GM19240 (cell line): Measurements from ENCODE around the gene SLC44A3.
"Not testable (repeated sequence)": the region's sequence is repeated elsewhere in the genome, so short reads cannot be mapped to it uniquely, and the experiment has no call there.

Experiments
- DNase-seq: peaks from one replicate; pipeline ENCODE4 v3.0.0; 2011; ENCODE audit warnings: low spot score; ENCODE audit not compliant: insufficient read length

SLC44A3 gene

DNA sequence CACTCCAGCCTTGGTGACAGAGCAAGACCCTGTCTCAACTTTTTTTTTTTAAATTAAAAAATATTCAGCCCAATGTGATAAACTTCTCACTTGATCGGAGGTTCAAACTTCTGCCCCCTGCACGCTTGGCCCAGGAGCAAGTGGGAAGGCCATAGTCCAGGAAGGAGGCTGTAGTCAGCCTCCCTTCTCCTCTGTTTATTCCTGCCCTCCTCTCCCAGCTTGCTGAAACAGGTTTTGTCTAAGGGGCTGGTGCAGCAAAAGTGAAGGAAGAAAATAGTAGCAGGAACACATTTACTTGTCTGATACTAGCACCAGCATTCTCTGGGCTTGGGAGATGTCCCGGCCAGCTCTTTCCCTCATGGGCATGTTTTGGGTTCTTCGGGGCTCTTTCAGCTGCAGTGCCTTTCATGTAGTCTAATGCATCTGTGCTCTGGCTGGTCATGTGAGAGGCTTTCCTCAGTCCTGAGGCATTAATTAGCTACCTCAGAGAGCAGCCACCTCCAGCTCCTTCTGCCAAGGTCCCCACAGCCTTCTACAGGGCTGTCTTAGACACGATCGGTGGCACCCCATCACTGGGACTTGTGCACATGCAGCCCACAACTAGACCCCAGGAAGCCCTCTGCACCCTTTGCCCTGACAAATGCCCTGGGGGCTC lies 12.9 kb downstream of the SLC44A3 start:
- no peak for DNase-seq

DNA sequence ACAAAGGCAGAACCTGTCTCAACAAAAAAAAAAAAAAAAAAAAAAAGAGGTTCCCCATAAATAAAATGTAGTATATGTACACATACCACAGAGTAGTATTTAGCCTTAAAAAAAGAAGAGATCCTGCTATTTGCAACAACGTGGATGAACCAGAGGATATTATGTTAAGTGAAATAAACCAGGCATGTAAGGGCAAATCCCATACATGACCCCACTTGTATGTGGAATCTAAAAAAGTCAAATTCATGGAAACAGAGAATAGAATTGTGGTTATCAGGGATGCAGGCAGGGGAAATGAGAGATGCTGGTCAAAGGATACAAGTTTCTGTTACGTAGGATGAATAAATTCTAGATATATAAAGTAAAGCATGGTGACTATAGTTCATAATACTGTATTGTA lies 16.7 kb downstream of the SLC44A3 start:
- DNase-seq = no peak

DNA sequence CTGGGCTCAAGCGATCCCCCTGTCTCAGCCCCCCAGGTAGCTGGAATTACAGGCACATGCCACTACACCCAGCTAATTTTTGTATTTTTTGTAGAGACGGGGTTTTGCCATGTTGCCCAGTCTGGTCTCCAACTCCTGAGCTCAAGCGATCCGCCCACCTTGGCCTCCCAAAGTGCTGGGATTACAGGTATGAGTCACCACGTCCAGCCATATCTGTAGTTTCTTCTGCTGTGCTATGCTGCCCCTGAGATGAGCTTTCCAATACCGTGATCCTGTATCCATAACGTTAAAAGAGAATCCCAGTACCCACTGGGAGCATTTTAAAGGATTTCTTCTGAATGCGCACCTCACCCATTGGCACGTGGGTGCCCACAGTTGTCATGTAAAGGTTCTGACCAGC lies 20.2 kb downstream of the SLC44A3 start:
- not testable (repeated sequence) for DNase-seq

DNA sequence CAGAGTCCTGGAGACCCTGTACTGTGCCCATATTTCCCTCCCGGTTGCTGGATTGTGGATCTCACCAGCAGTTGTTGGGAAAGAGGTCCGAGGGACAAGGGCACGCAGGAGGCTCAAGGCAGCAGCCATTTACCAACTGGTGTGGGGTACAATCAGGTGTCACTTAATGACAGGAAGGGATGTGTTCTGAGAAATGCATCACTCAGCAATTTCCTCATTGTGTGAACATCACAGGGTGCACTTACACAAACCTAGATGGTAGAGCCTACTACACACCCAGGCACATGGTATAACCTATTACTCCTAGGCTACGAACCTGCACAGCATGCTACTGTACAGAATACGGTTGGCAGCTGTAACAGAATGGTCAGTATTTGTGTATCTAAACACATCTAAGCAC lies 20.7 kb downstream of the SLC44A3 start:
- no peak for DNase-seq

DNA sequence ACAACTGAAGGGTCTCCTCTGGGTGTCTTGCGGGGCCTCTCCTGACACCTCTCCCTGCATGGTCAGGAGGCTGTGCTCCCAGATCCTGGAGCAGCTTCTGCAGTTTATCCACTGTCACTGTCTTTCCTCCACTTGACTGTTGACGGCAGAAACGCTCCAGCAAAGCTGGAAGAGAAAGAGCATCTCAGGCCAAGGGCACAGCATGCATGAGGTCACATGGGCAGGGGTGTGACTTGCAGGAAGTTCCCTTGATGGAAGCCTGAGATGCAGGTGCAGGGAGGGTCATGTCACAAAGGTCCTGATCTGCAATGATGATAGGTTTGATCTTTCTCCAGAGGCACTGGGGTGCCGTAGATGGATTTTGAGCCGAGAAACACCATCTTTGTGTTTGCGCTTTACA lies 23.3 kb downstream of the SLC44A3 start:
- DNase-seq = no peak

DNA sequence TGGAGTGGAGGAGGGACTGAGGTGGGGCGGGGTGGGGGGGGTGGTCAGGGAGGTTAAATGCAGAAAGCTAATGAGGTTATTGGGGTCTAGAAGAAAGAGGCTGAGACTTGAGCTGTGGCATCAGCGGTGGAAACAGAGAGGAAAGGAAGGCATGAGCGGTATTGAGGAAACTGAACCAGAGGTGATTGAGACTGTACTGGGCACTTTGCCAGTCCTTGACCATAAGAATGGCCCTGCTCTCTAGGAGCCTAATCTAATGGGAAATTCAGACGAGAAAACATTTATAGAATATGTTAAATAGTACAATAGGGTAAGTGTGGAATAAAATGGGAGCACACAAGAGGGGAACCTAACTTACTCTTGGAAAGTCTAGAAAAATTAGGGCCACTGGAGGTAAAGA lies 23.7 kb downstream of the SLC44A3 start:
- DNase-seq = no peak

DNA sequence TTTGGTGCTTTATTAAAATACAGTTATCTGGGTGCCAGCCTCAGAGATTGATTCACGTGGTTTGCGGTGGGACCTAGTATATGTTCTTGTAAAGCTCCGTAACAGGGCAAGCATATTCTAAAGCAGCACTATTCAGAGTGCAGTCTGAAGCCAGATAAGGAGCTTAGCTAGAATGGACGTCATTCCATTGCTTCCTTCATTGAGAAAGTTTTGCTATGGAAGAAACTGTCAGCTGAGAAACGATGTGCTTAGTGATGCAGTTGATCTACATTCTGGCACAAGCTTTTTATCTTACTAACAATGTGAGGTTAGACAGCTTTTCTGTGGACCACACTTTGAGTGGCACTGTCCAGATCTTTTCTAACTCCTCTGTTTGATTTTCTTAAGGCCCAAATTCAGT lies 26.2 kb downstream of the SLC44A3 start:
- no peak for DNase-seq

DNA sequence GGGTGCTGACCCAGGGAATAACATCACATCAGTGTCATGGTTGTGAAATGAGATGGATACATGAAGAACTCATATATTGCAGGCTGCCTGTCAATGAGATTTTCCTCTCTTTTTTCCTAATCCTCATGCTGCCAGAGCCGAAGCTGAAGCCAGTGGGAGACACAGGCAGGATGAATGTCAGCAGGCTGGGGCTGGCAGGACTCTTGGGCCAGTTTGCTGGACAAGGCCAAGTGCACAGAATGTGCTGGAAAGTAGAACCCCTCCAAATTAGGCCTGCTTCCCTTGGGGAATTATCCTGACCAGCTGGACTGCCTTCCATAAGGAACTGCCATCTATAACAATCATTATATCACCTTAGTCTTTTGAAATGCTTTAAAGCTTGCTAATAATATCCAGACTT lies 31.4 kb downstream of the SLC44A3 start:
- no peak for DNase-seq

DNA sequence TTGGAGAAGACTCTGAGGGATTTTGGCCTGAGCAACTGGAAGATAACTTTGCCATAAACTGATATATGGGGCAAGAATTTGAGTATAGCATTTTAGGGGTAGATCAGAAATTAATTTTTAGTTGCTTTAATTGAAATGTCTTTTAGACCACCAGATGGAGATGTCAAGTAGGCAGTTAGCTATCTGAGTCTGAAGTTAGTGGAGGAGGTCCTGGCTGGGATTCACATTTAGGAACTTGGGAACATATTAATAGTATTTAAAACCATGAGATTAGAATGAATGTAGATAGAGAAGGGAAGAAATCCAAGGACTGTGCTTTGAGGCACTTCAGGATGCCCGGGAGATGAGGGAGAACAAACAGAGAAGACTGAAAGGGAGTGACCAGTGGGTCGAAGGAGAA lies 32.6 kb downstream of the SLC44A3 start:
- no peak for DNase-seq

DNA sequence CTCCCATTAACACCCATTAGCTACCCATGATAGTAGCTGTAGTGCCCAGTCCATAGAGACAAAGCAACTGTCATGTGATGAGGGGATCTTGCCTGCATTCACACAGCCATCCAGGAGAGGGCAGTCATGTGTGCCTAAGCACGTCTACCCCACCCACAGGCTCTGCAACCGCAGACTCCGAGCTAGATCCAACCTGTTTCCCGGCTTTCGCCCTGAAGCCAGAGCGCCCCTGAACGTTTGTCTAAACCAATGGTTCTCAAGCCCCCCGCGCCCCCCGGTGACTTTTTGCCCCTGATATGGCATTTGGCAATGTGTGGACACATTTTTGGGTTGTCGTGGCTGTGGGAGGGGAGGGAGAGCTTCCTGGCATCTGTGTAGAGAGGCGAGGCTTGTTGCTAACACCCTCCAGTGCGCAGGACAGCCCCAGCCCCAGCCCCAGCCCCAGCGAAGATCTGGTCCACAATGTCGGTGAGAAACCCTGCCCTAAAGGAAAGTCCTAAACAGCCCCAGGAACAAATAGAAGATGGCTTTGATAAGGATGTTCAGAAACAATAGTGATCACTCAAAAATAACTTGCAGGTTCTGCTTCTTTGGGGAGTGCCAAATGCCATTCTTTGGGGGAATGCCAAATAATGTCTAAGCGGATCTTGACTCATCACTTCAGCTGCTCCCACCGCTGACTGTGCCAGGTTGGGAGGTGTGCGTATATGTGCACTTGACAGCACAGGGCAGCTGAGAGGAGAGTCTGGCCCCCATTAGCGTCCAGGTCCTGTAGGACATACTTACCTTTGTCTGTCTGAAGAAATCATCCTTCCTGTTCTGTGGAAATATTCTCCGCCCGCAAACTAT lies 34.5 kb downstream of the SLC44A3 start:
- DNase-seq = peak; percentile 84

DNA sequence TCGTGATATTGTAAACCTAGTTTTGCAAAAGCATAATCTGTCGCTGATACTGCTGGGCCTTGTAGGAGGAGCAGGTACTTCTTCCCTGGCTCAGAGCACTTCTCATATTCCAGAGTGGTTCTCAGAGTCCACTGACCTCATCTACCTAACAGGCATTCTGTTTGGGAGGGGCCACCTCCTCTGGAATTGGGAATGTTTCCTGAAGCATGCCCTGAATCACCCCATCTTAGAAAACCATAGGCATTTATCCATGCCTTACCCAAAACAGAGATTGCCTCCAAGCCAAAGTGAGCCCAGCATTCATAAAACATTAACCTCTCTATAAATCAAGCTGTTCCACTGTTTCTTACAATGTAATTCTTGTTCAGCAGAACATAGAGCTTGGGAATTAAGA lies 35.1 kb downstream of the SLC44A3 start:
- no peak for DNase-seq

DNA sequence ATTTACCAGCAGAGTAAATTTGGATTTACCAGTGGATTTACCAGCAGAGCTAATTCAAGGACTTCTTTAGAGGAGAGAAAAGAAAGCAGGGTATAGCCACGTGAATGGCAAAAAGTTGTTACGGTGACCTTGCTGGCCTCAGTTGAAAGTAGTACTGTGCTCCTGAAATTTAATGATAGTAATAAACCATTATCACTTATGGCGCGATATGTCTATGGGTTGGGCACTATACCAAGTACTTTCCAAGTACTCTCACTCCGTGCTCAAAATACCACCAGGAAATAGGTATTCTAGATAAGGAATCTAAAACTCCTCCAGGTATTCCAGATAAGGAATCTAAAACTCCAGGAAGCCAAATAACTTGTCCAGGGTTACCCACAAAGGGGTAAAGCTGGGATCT lies 35.8 kb downstream of the SLC44A3 start:
- no peak for DNase-seq

DNA sequence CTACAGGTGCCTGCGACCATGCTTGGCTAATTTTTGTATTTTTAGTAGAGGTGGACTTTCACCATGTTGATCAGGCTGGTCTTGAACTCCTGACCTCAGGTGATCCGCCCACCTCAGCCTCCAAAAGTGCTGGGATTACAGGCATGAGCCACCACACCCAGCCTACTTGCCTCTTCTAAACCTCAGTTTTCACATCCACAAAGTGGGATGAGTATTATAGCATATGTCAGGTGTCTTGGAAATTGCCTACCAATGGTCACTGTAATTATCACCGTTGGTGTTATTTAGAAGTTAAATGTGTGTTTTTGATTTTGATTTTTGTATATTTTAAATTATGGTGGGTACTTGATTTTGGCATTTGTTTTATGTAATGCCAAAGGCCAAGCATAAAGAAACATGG lies 36.7 kb downstream of the SLC44A3 start:
- no peak for DNase-seq

DNA sequence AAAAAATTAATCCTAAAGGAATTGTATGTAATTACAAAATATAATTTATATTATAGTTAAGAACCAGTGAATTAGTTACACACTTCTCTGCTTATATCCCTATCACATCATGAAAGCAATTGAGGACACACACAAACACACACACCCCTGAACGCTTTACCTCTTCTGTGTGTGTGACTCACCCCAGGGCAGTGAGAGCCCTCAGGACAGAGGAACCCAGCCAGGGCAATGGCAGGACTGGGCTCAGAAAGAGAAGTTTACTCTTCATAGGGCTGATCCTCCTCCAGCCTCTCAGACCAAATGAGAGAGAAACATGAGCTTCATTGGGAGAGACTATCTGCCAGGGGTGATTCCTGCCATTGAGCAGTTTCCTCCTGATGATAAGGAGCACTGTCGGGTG lies 38.1 kb downstream of the SLC44A3 start:
- DNase-seq = no peak

DNA sequence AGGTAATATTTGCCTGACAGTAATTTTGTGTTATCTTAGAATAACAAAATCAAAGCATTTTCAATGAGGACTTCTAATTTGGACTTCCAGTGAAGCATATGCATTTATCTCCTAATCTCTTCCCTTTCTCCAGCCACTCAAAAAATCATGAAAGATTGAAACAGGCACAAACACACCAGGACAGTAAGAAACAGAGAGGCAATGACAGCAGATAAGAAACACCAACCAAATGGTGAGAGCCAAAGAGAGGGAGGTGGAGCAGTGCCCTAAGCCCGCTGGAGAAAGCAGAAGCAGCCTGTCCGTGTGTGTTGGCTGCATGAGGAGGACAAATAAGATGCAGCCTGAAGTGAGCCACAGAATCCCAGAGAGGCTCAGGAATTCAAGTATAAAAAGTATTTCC lies 39.0 kb downstream of the SLC44A3 start:
- DNase-seq = no peak

DNA sequence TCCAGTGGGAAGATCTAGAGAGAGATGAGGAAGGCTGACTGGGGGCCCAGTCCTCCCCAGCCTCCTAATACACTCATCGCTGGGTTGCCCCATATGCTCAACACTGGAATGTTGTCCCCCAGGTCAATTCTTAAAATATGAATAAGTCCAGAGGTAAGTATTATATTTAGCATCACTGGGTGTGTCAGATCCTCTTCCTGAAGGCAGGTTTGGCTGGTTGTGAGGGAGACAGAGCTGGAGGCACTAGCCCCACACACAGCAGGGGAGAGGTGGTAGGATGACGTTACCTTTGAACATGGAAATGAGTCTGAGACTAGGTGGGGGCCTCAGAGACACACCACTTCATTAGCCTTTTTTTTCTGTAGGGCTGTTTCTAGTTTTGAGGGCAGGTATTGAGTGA lies 42.6 kb downstream of the SLC44A3 start:
- DNase-seq = no peak

DNA sequence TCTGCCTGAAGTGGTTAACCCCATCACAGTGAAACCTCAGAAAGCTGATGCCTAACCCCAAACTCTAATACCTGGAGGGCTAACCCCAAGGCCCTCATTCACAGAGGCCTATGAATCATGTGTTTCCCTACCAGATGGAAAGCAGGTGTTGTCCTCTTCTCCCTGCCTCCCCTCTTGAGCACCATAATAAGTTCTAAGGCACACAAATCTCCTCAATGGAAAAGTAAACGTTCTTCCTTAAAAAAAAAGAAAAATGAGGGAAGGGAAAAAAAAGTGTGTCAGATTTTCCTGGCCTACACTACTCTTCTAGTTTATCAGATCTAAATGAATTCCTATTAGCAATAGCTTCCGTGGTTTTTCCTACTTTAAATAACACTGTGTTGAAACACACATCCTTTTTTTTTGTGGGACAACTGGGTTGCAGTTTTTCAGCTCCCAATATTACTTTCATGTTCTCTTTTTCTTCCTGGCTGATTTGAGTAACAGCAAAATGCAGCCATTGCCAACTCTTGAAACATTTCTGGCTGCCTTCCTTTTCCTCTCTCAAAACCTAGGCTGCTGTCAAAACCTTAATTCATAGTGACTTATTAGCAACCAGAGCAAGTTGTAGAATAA lies 43.2 kb downstream of the SLC44A3 start:
- no peak for DNase-seq

DNA sequence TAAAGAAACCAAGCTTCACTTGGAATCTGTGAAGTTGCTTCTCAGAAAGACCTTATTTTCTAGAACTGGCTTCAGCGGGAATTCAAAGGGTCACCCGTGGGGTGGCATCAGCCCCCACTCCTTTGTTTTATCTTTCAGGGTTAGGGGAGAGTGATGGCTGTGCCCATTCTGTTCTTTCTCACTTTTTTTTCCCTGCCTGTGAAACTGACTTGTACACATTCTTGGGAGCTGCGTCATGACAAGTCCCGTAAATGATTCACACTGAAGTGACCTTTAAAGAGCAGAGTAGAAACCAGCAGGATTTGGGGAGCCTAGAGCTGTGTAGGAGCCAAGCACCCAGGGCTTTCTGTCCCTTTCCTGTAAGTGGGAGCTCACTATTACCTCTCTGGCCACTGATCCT lies 43.8 kb downstream of the SLC44A3 start:
- DNase-seq = no peak

DNA sequence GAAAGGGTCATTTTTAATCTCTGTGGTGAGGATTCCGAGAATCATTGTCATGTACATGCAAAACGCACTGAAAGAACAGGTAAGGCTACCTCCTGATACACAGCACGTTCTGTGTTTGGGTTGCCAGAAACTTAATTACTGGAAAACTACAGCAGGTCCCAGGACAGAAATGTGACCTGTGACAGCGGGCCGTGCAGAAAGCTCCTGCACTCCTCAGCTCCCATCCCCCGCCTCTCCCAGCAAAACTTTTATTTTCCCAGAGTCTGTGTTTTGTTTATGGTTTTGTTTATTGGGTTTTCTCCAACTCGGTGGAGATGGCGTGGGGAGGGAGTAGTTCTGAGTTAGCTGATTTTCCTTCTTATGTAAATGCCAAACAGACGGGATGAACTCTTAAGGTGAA lies 44.7 kb downstream of the SLC44A3 start:
- no peak for DNase-seq

DNA sequence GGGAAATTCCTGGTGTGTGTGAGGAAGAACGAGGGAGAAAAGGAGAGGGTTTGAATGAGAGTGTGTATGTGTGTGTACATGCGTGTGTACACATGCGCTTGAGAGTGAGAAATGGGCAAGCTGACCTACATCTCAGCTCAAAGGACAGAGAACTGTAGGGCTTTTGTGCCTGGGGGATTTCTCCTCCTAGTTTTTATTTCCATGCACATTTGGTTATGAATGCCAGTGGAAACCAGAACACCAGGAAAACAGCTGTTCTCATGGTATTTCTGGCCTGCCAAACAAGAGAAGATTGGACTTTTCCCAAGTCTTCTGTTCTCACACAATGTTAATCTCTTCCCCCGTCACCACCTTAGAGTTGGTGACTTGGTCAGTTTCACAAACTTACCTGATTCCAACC lies 45.2 kb downstream of the SLC44A3 start:
- DNase-seq = no peak

DNA sequence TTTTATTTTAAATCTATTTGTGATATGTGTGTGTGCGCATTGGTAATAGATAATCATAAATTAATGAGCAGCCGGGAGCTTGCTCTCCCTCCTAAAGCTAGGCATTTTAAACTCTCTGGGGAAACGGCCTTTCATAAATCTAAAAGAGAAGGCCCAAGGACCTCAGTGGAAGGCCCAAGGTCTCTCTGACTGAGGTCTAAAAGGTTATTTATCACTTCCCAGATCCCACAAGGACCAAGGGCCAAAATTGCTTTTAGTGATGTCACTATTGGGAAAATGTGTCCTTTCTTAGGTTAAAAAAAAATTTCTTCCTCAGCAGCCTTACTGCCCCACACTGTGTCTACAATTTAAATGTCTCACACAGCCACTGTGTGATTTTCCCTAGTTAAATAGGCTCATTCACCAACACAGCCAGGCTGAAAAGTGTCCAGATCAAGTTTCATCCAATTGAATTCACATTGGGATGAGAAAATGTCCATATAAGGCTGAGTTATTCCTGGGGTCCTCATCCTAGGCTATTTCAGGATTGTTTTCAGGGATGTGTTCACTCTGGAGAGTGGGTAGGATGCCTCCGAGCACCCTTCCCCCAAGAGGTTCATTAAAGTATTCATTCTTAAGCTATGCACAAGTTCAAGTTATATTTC lies 46.1 kb downstream of the SLC44A3 start:
- DNase-seq = no peak

DNA sequence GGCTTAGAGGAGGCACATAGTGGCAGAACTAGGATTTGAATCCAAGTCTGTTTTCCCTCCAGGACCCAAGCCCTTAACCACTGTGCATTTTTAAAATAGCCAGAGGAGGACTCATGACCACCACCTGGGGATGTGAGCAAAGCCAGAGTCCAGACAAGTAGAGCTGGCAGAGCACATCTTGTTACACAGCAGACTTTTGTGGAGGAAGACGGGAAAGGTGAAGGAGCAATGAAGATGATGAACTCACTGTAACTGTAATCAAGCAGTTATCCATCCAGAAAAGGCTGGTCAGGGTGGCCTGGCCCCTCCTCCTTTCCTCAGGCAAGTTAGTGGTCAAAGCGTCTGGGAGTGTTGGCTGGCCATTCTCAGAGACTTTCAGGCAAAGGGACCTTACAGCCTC lies 50.9 kb downstream of the SLC44A3 start:
- DNase-seq = no peak
